ENCODE results near the gene POU6F2. TPM values are rescaled to one million over a fixed set of nuclear protein-coding genes. Genes with fewer than 3 reads are reported as not detected.

The POU6F2 gene, protein sequence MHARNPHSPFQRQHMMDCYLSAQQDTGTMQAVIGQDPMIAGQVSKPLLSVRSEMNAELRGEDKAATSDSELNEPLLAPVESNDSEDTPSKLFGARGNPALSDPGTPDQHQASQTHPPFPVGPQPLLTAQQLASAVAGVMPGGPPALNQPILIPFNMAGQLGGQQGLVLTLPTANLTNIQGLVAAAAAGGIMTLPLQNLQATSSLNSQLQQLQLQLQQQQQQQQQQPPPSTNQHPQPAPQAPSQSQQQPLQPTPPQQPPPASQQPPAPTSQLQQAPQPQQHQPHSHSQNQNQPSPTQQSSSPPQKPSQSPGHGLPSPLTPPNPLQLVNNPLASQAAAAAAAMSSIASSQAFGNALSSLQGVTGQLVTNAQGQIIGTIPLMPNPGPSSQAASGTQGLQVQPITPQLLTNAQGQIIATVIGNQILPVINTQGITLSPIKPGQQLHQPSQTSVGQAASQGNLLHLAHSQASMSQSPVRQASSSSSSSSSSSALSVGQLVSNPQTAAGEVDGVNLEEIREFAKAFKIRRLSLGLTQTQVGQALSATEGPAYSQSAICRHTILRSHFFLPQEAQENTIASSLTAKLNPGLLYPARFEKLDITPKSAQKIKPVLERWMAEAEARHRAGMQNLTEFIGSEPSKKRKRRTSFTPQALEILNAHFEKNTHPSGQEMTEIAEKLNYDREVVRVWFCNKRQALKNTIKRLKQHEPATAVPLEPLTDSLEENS
- polyA plus RNA-seq (2011; rRNA removed) (not detected in 2 replicates), polyA minus RNA-seq (2011; rRNA and poly(A)+ RNA removed) (not detected in 2 replicates)

DNA sequence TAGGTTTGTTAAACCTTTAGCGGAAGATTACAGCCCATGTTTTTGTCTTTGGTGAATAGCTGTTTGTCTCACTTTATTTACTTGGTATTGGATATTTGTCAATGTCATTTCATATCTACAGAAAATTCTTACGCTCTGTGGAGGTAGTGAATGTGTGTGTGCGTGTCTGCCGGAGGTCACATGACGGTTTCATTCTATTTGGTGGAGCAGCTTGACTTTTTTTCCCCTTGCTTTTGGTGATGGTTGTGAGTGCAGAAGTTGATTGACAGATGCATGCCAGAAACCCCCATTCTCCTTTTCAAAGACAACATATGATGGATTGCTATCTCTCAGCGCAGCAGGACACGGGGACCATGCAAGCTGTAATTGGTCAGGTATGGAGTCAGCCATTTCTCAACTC, at the start of gene POU6F2:
Gene POU6F2 (plus strand): TSS at position 225 of the 400 bp plus-strand sequence. CDS start 45 bp downstream, at position 270.
- ChIA-PET CTCF (no interaction called here), POLR2A (no interaction called here)
- no peak within 1 kb of the TSS for H3K4me3 ChIP-seq (ENCODE audit: low read depth, low read length)
- DNase-seq (ENCODE audit: low read depth): no peak
- TF ChIP-seq, protein P1, sequence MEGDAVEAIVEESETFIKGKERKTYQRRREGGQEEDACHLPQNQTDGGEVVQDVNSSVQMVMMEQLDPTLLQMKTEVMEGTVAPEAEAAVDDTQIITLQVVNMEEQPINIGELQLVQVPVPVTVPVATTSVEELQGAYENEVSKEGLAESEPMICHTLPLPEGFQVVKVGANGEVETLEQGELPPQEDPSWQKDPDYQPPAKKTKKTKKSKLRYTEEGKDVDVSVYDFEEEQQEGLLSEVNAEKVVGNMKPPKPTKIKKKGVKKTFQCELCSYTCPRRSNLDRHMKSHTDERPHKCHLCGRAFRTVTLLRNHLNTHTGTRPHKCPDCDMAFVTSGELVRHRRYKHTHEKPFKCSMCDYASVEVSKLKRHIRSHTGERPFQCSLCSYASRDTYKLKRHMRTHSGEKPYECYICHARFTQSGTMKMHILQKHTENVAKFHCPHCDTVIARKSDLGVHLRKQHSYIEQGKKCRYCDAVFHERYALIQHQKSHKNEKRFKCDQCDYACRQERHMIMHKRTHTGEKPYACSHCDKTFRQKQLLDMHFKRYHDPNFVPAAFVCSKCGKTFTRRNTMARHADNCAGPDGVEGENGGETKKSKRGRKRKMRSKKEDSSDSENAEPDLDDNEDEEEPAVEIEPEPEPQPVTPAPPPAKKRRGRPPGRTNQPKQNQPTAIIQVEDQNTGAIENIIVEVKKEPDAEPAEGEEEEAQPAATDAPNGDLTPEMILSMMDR (IDR thresholded peaks at IDR 0.05; ENCODE audit: insufficient read depth, low read depth, low read length): no peak
- 0 out of 2 replicates have a peak, but pooled peaks cover 3% of the 10 kb centered on the region for H3K27me3 ChIP-seq (ENCODE audit: control insufficient read depth, insufficient read depth, low read length)
- H3K36me3 ChIP-seq (ENCODE audit: control insufficient read depth, insufficient read depth, low read length): no peaks in the 10 kb centered on the region

DNA sequence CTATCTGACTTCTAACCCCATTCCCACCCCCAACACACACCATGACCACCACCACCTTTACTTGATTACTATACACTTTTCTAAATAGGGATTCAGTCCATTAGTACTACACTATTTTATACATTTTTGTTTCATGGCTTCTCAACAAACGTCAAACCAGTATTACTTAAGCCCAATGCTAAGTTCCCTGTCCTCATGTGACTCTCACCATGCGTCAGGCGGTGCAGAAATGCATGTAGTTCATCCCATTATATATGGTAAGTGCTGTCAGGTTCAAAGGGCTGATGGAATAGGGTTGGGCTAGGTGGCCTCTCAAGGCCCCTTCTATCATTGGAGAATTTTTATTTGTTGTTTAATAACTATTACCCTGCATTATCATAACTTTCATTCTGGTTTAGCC, 49.2 kb upstream of the POU6F2 start:
- POLR2A ChIA-PET: no interaction called here
- TF ChIP-seq, protein P1 (IDR thresholded peaks at IDR 0.05; ENCODE audit: insufficient read depth, low read depth, low read length): no peak
- Histone ChIP-seq H3K27me3 (ENCODE audit: control insufficient read depth, insufficient read depth, low read length) (no peaks in the 10 kb centered on the region; the same call in 1 of the 2 replicates), H3K36me3 (ENCODE audit: control insufficient read depth, insufficient read depth, low read length) (no peaks in the 10 kb centered on the region), H3K4me3 (ENCODE audit: low read depth, low read length) (no peak overlapping the region)
- DNase-seq (ENCODE audit: low read depth): no peak
- CTCF ChIA-PET: no interaction called here

DNA sequence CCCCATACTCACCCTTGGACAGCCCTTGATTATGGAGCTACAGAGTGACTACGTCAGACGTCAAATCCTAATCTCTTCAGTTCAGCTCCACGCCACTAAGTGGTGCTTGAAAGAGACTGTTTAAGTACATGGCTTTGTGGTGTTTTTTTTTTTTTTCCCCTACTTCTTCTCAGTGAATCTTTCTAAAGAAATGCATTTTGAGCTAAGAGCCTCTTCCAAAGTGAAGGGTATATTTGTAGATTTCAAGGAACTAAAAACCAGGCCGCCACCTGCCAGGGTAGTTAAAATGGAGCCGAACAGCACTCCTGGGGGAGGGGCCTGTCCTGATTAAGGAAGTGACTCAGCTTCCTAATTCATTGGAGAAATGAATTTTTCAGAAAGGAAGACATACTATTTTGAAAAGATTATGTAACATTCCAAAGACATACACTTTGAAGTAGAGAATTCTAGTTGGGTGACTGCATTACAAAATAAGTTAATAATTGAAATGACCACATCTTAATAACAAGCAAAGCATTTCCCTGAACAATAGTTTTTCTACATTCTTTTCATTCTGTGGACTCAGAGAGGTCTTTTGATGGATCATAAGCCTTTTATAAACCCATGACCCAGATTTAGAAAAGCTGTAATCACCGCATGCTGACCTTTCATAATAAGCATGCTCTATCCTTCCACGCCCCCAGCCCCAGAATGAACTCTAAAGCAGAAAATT, 48.1 kb upstream of the POU6F2 start:
- Histone ChIP-seq H3K36me3 (ENCODE audit: control insufficient read depth, insufficient read depth, low read length) (no peaks in the 10 kb centered on the region), H3K4me3 (ENCODE audit: low read depth, low read length) (no peak overlapping the region), H3K27me3 (ENCODE audit: control insufficient read depth, insufficient read depth, low read length) (no peaks in the 10 kb centered on the region; the same call in 1 of the 2 replicates)
- ChIA-PET CTCF (interaction anchor here (1.0 kb wide), 1 partner anchor 133 kb away, joined by 4 read pairs; no protein-coding TSS in a partner anchor), POLR2A (no interaction called here)
- no peak for DNase-seq (ENCODE audit: low read depth)
- TF ChIP-seq, protein P1 (IDR thresholded peaks at IDR 0.05; ENCODE audit: insufficient read depth, low read depth, low read length): no peak

DNA sequence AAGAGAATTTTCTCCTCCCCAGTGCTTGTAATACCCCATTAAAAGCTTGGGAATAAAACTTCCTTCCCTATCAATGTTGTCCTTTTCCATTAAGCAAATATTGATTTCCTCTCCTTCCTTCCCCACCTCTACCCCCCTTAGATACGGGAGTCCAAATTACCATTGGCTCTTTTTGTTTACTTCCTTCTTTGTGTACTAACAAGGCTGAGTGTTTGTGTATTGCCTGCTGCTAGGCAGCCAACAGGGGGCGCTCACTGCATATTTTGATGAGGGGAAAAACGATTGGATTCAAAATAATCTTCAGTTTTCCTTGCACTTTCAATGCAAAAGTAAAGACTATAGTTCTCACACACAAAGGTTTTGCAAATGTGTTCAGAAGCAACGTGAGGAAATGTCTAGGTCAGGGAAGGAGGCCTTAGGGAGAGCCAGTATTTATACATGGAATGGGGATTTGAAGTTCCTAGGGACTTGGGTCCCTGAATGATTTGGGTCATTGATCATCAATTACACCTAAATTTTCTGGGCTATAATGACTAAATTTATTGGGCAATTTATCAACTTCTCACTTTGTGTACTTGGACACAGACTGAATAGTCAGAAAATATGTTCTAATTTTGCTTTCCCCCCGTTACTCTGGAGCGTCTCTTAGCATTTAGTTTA, 45.1 kb upstream of the POU6F2 start:
- Histone ChIP-seq H3K4me3 (ENCODE audit: low read depth, low read length) (no peak overlapping the region), H3K36me3 (ENCODE audit: control insufficient read depth, insufficient read depth, low read length) (no peaks in the 10 kb centered on the region), H3K27me3 (ENCODE audit: control insufficient read depth, insufficient read depth, low read length) (no peaks in the 10 kb centered on the region; the same call in 1 of the 2 replicates)
- no peak for DNase-seq (ENCODE audit: low read depth)
- ChIA-PET POLR2A (interaction anchor here (0.6 kb wide), 1 partner anchor 107 kb away, joined by 3 read pairs; no protein-coding TSS in a partner anchor), CTCF (interaction anchor here (0.7 to 2.4 kb wide), 11 partner anchors 10 to 587 kb away, joined by 3 to 10 read pairs (median 4); no protein-coding TSS in a partner anchor)
- TF ChIP-seq, protein P1 (IDR thresholded peaks at IDR 0.05; ENCODE audit: insufficient read depth, low read depth, low read length): peak; percentile 93

Measured in BJ (cell line).